GM12878 (cell line): ENCODE data around the gene TRAPPC3L. TPM values are rescaled to one million over a fixed set of nuclear protein-coding genes. Genes with fewer than 3 reads are reported as not detected.

Source experiments
- ATAC-seq: fragments of 200-7000 bp; cut with Tn5 transposase; 3 replicates; pipeline ENCODE4 v1.9.1; 2020; ENCODE audit warnings: mild to moderate bottlenecking, moderate library complexity
- BruUV-seq: library from RNA; stranded (reverse); fragments of 400-500 nt; replicated peaks from 2 replicates; lab custom pipeline; 2021; lab: Mats Ljungman, UMichigan
- CTCF ChIA-PET: fragments of 300-600 bp; sonication (Branson Sonifier 250); formaldehyde crosslinking; extraction: SDS; loops from one replicate; lab custom pipeline; 2021; ENCODE audit warnings: inconsistent platforms; lab: Yijun Ruan, JAX
- POLR2A ChIA-PET: fragments of 350-600 bp; formaldehyde crosslinking; extraction: SDS; loops from one replicate; lab custom pipeline; 2021; ENCODE audit warnings: inconsistent platforms; lab: Charles Lee
- RAD21 ChIA-PET: fragments of 300-600 bp; sonication (Branson Sonifier 250); formaldehyde crosslinking; loops from one replicate; lab custom pipeline; 2023; ENCODE audit warnings: antibody characterized with exemption; ENCODE audit not compliant: unreplicated experiment; lab: Charles Lee
- SMC1A ChIA-PET: fragments of 300-600 bp; sonication (Branson Sonifier 250); formaldehyde crosslinking; loops from one replicate; lab custom pipeline; 2023; ENCODE audit not compliant: unreplicated experiment, uncharacterized antibody; lab: Charles Lee
- DNase-seq: peaks from one replicate; pipeline ENCODE4 v3.0.0-alpha.2; 2011; ENCODE audit warnings: low read depth, low spot score
- FAIRE-seq: peaks from 3 replicates; lab custom pipeline; 2011; peaks lifted over from hg19 to GRCh38; lab: Jason Lieb, UNC
- H2AFZ ChIP-seq: 2 replicates; pipeline ENCODE4 v1.6.0; 2011; ENCODE audit warnings: low read depth, low read length, control low read depth; ENCODE audit not compliant: control insufficient read depth
- H3K27ac ChIP-seq: 2 replicates; pipeline ENCODE4 v1.5.1; 2011; ENCODE audit warnings: control low read depth; ENCODE audit not compliant: control insufficient read depth, insufficient read depth
- H3K27me3 ChIP-seq, 2 experiments: replicated peaks in 1 of 2; 2 replicates each; pipeline versions ENCODE4 v1.6.0 to v1.6.1; 2011; ENCODE audit warnings: low read length in 1 of 2; ENCODE audit not compliant: control insufficient read depth in 2 of 2, insufficient read depth in 2 of 2
- H3K36me3 ChIP-seq, 2 experiments: 2 replicates each; pipeline ENCODE4 v1.5.1; 2011; ENCODE audit warnings: low read length in 1 of 2; ENCODE audit not compliant: control insufficient read depth in 2 of 2, insufficient read depth in 2 of 2
- H3K4me1 ChIP-seq: 2 replicates; pipeline ENCODE4 v1.6.1; 2011; ENCODE audit warnings: mild to moderate bottlenecking, low read length, moderate library complexity, mixed read lengths; ENCODE audit not compliant: control insufficient read depth, insufficient read depth
- H3K4me2 ChIP-seq: 2 replicates; pipeline ENCODE4 v1.6.0; 2011; ENCODE audit warnings: control low read depth; ENCODE audit not compliant: control insufficient read depth, insufficient read depth
- H3K4me3 ChIP-seq: fragments of 200-600 bp; sonication (generic); 2 replicates; pipeline ENCODE4 v1.5.1; 2016
- H3K79me2 ChIP-seq: 2 replicates; pipeline ENCODE4 v1.6.0; 2011; ENCODE audit warnings: low read length; ENCODE audit not compliant: control insufficient read depth, insufficient read depth
- H3K9ac ChIP-seq: 2 replicates; pipeline ENCODE4 v1.8.0; 2011; ENCODE audit warnings: low read length, control low read depth, mixed read lengths; ENCODE audit not compliant: control insufficient read depth, insufficient read depth
- H3K9me3 ChIP-seq: replicated peaks from 3 replicates; pipeline ENCODE4 v1.5.1; 2011; ENCODE audit warnings: mild to moderate bottlenecking, low read length; ENCODE audit not compliant: control insufficient read depth, insufficient read depth
- H4K20me1 ChIP-seq: 2 replicates; pipeline ENCODE4 v1.6.0; 2011; ENCODE audit not compliant: control insufficient read depth, insufficient read depth
- ASH2L ChIP-seq: fragments of 300-600, 200-600 bp; sonication (generic); IDR thresholded peaks from 2 replicates; pipeline ENCODE4 v1.6.1; 2017; ENCODE audit warnings: low read depth, mild to moderate bottlenecking, borderline replicate concordance
- CREB1 ChIP-seq: IDR thresholded peaks from 2 replicates; pipeline ENCODE4 v1.6.1; 2012; ENCODE audit warnings: low read depth, mild to moderate bottlenecking, inconsistent platforms
- E2F4 ChIP-seq: IDR thresholded peaks from 2 replicates; pipeline ENCODE4 v1.6.1; 2012; ENCODE audit warnings: low read depth, low read length, improper control_type of control experiment
- ELK1 ChIP-seq: IDR thresholded peaks from 2 replicates; pipeline ENCODE4 v1.6.1; 2012; ENCODE audit warnings: low read depth, low read length, improper control_type of control experiment
- ETV6 ChIP-seq, 2 experiments: fragments of 450-650 bp in 1 of 2; IDR thresholded peaks in 1 of 2; conservative IDR thresholded peaks in 1 of 2; 2 replicates each; pipeline ENCODE4 v1.6.1; 2014; ENCODE audit warnings: antibody characterized with exemption in 1 of 2, borderline replicate concordance in 1 of 2, low read depth in 1 of 2, mild to moderate bottlenecking in 1 of 2, moderate library complexity in 1 of 2
- HDAC2 ChIP-seq: fragments of 200-600 bp; sonication (generic); IDR thresholded peaks from 2 replicates; pipeline ENCODE4 v1.6.1; 2017
- ZZZ3 ChIP-seq: IDR thresholded peaks from 2 replicates; pipeline ENCODE4 v1.6.1; 2011; ENCODE audit warnings: low read depth; ENCODE audit not compliant: control insufficient read depth, insufficient read length
- WGBS: methylation state at CpG from one replicate; pipeline ENCODE4 v1.1.6; 2016; ENCODE audit warnings: low lambda C conversion rate; ENCODE audit not compliant: insufficient replicate concordance, insufficient coverage; ENCODE audit errors: missing lambda C conversion rate; 5-methylcytosine and 5-hydroxymethylcytosine counted together
- in situ Hi-C: fragments of 300-500 bp; cut with MboI; formaldehyde crosslinking; loops from 9 replicates; pipeline ENCODE4 v1.14.3; 2018; ENCODE audit warnings: mixed read lengths
- intact Hi-C: fragments of 100-400 bp; cut with micrococcal nuclease; formaldehyde crosslinking; loops from one replicate; pipeline ENCODE4 v1.14.2; 2022; ENCODE audit not compliant: unreplicated experiment
- polyA plus RNA-seq, 11 experiments: library from polyadenylated mRNA; depleted of rRNA in 4 of 11; unstranded in 6 of 11; stranded (reverse) in 5 of 11; fragments of >200 nt; fragmentation: Nextera tagmentation in 4 of 11; fragmentation: Illumina TruSeq in 1 of 11; extraction: Ambion mirVana in 4 of 11; extraction: Trizol in 1 of 11; gene quantifications; 1 replicate in 1 of 11; 2 replicates in 10 of 11; pipeline versions ENCODE4 v1.2.1 to v1.2.3, GENCODE V29; 2011 to 2016; ENCODE audit warnings: inconsistent platforms in 2 of 11, missing spikeins in 2 of 11, low read depth in 1 of 11
- total RNA-seq, 4 experiments: library from RNA; depleted of rRNA in 3 of 4; stranded (reverse); fragments of >200 nt in 3 of 4; fragmentation: Illumina TruSeq in 1 of 4; extraction: Trizol in 1 of 4; gene quantifications; 2 replicates each; pipeline versions ENCODE4 v1.2.1 to v1.2.3, GENCODE V29; 2013 to 2021
- TF ChIP-seq, protein P1 (sequence below): fragments of 450-650 bp; IDR thresholded peaks from 2 replicates; pipeline ENCODE4 v1.6.1; 2017; ENCODE audit warnings: mild to moderate bottlenecking, moderate library complexity

The TRAPPC3L gene
- total and polyA plus RNA-seq, 10 of the 15 experiments (the other 5 are each of a cell fraction or from before 2014, with no cell fraction given): not detected

- no peak for DNase-seq
- no peak for TF ChIP-seq ZZZ3
- no peak for TF ChIP-seq E2F4
- TF ChIP-seq ELK1: no peak
- TF ChIP-seq, protein P1, sequence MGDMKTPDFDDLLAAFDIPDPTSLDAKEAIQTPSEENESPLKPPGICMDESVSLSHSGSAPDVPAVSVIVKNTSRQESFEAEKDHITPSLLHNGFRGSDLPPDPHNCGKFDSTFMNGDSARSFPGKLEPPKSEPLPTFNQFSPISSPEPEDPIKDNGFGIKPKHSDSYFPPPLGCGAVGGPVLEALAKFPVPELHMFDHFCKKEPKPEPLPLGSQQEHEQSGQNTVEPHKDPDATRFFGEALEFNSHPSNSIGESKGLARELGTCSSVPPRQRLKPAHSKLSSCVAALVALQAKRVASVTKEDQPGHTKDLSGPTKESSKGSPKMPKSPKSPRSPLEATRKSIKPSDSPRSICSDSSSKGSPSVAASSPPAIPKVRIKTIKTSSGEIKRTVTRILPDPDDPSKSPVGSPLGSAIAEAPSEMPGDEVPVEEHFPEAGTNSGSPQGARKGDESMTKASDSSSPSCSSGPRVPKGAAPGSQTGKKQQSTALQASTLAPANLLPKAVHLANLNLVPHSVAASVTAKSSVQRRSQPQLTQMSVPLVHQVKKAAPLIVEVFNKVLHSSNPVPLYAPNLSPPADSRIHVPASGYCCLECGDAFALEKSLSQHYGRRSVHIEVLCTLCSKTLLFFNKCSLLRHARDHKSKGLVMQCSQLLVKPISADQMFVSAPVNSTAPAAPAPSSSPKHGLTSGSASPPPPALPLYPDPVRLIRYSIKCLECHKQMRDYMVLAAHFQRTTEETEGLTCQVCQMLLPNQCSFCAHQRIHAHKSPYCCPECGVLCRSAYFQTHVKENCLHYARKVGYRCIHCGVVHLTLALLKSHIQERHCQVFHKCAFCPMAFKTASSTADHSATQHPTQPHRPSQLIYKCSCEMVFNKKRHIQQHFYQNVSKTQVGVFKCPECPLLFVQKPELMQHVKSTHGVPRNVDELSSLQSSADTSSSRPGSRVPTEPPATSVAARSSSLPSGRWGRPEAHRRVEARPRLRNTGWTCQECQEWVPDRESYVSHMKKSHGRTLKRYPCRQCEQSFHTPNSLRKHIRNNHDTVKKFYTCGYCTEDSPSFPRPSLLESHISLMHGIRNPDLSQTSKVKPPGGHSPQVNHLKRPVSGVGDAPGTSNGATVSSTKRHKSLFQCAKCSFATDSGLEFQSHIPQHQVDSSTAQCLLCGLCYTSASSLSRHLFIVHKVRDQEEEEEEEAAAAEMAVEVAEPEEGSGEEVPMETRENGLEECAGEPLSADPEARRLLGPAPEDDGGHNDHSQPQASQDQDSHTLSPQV: no peak
- no peak for TF ChIP-seq CREB1
- no peak for TF ChIP-seq ASH2L
- no peak for TF ChIP-seq ETV6 (conservative IDR thresholded peaks at IDR 0.05 in 1 of 2, IDR thresholded peaks at IDR 0.05 in 1 of 2; ENCODE audit: borderline replicate concordance in 1 of 2, low read depth in 1 of 2)
- TF ChIP-seq HDAC2: no peak
- ChIA-PET POLR2A (no interaction called here), RAD21 (no interaction called here), CTCF (interaction anchor here (1.0 to 1.4 kb wide), 4 partner anchors 12 to 305 kb away, joined by 3 to 5 read pairs (median 3); no protein-coding TSS in a partner anchor), SMC1A (interaction anchor here (0.6 to 1.7 kb wide), 3 partner anchors 18 to 424 kb away, joined by 3 to 5 read pairs (median 3); no protein-coding TSS in a partner anchor)
- in situ Hi-C loops (no loop called here), intact Hi-C loops (no loop called here)
- no peaks in the 10 kb centered on the region for H3K79me2 ChIP-seq
- peaks cover 0 to 3% of the 10 kb centered on the region in 2 experiments; a peak in 2 of 4 replicates for H3K27me3 ChIP-seq
- H3K4me2 ChIP-seq: no peak overlapping the region
- BruUV-seq: no TSS peak
- WGBS: 64% methylated on average over 9 of the region's 9 CpGs
- no peaks in the 10 kb centered on the region for H4K20me1 ChIP-seq
- no peak overlapping the region for H3K9ac ChIP-seq
- no peak overlapping the region for H3K4me3 ChIP-seq
- FAIRE-seq: no peak
- H3K9me3 ChIP-seq: no peaks in the 10 kb centered on the region
- no peaks in the 10 kb centered on the region for H3K36me3 ChIP-seq
- peaks cover 7% of the 10 kb centered on the region for H3K4me1 ChIP-seq
- no peak for ATAC-seq
- H3K27ac ChIP-seq: no peak overlapping the region
- no peak overlapping the region for H2AFZ ChIP-seq
Observed at GRCh38 chr6:116458264-116458663, 87.2 kb downstream of the TRAPPC3L start.
